Central memory CD4-positive, alpha-beta T cell (primary cell): ENCODE measurements around the gene ADAMTS12.

Experiments
- DNase-seq: peaks from one replicate; pipeline ENCODE4 v3.0.0; 2022

ADAMTS12 gene

DNA sequence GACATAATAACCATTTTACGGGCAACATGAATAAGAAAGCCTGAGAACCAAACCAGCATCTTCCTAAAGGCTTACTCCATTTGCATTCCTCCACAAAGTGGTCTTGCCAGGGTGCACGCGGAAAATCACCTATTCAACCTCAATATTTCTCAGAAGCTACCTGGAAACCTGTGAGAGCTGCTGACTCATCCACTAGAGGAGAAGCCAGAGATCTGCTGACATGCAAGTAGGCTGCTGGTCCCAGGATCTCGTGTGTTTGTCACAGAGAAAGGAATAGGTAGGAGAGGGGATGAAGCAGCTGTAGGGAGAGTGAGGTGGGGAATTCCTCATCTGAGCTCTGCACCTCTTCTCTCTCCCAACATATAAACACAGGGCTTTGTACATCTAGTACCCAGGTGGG lies 138.1 kb downstream of the ADAMTS12 start:
- no peak for DNase-seq

DNA sequence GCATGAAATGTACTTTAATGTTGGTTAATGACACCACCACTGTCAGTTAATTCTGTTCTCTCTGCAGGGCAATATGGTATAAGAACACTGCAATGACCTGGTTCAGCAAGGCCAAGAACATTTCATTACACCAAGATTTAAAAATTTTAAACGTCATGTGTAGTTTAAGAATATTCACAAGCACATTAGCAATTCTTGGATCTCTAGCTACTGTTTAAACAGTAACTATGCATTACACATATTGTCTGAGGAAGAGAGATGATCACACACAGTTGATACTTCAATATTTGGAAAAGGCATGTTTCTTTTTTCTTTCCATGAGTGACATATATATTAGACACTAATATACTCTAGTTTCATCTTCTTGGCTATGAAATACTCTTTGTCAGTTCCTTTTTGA lies 143.0 kb downstream of the ADAMTS12 start:
- no peak for DNase-seq

DNA sequence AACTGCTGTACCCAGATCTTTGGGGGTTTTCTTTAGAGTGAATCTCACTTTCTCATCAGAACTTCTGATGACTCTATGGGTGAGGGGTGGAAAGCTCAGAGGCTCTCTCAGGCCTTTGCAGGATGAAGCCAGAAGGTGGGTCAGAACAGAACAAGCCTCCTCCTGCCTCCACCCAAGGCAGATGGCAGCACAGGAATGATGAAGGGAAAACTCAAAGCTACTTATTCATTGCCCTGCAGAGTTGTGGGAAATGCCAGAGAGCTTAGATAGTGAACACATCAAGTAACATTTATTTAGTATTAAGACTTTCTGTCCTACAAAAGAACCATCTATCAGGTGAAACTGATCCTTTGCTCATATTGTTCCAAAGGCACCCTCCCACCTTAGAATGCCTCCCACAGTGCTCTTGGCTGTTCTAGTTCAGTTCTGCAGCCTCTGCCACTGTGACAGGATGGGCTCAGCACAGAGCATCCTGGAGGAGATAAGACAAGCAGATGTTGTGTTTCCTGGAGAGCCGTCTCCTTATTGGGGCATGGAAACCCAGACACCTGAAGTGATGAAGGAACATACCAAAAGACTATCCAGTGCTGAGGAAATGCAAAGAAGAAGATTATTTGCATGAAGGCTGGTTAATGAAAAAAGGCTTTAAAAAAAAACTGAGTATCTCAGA lies 146.6 kb downstream of the ADAMTS12 start:
- DNase-seq: no peak

DNA sequence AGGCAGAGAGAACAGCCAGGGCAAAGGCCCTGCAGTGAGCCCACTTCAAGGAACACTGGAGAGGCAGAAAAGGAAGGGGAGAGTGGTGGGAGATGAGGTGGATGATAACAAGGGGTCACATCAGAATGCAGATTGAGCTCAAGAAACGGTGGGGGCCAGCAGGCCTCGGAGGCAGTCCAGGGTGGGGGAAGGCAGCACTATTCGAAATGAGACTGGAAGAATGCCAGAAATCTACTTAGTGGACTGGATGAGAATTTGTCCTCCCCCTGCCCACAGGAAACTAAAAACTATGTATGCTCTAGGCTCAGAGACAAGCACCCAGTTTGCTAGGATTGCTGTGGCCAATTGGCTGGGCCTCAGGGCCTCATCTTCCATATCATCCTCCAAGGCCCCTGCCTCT lies 148.7 kb downstream of the ADAMTS12 start:
- no peak for DNase-seq

DNA sequence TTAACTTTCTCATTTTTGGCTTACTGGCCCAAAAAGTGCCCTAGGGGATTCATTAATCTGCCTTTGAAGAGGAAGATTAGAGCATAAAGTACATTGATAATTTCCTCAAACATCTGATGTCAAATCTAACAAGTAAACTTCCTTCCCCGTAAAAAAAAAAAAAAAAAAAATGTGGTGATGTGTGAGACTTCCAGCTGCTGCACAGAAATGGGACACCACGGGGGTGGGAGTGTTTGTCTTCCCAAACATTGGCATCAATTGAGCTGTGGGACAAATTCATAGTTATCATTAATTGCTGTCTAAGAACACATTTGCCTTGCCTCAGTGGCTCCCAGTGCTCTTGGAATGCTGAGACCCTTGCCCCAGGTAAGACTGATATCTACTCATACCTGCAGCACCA lies 149.6 kb downstream of the ADAMTS12 start:
- no peak for DNase-seq

DNA sequence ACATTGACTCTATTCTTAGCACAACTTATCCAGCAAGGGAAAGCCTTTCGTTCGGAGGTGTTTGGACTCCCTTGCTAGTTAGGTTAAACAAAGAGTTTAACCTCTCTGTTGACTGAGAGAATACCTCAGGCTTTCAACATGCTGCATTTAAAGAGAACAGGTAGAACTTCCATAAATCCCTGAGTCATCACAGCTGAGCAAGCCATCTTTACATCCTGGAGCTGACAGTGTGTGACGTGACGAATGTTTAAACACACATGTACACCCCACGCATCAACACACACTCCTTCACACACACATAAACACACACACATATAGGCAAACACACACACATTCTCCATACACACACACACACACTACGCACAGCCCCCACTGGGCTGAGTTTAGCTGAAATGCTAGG lies 152.8 kb downstream of the ADAMTS12 start:
- no peak for DNase-seq

DNA sequence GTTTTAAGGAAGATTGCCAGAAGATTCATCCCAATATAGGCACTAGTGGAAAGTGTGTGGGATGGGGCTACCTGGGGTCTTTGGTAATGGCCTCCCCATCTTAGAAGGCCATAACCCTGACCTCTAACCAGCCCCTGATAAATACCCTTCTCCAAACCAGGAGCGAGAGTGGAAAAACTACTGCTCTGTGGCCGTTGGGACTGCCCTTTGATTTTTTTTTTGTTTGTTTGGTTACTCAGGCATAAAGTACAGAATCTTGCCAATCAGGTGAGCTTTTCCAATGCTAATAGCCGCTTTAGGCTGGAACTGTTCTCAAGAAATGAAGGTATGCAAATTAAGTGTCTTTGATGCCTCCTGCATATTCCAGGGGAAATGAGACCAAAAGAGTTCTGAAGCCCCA lies 153.7 kb downstream of the ADAMTS12 start:
- no peak for DNase-seq

DNA sequence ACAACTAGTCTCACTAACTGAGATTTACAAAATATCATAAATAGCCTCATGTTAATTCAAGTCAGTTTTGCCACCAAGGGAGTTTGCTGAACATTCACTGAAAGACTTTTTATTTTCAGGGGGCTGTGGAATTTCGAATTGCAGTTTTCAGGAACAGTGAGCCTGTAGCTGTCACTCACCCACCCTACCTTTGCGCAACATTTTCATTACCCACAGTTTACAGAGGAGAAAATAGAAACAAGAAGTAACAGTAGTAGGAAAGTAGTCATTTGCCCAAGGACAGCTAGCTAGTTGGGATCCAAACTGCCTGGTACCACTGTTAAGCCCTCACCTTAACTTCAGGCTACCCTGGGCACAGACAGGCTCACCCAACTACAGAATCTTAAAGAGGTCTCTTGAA lies 154.1 kb downstream of the ADAMTS12 start:
- no peak for DNase-seq

DNA sequence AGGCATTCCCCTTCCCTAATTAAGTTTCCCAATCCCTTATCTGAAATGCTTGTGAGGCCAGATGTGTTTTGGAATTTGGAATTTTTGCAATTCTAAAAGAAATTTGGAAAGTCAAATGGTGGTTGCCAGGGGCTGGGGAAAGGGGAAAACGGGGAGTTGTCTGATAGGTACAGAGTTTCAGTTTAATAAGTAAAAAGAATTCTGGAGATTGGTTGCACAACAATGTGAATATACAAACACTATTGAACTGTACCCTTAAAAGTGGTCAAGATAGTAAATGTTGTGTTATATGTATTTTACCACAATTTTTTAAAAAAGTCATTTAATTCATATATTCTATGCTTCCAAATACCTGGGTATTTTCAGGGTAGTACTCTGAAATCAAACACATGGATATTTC lies 154.5 kb downstream of the ADAMTS12 start:
- DNase-seq: no peak

DNA sequence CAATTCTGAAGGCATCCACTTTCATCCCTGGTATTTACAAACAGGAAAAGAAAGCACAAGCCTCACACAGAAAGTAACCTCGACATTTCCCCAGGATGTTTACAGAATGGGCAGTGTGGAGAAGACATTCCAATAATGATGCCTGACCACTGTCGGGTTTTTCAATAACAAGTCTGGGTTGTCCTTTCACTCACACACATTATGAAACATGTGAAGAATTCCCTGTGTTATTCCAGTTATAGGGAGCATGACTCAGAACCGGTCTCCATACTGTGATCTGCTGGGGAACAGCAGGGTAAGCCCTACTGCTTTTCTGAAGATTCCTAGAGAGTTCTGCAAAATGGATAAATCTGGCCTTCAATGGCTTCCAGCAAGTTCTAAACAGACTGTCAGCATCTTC lies 155.3 kb downstream of the ADAMTS12 start:
- no peak for DNase-seq

DNA sequence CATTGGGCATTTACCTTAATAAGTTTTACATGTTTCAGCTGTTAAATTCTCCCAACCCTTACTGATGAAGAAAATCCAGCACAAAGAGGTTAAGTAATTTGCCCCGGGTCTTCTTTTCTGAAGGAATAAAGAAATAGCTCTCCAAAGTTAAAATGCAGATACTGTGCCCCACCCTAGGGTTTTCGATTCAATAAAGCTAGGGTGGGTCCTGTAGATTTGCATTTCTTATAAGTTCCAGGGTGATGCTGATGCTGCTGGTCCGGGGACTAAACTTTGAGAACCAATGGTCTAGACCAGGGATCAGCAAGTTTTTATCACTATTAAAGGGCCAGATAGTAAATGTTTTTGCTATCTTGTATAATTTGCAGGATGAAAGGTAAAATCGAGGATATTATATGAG lies 156.7 kb downstream of the ADAMTS12 start:
- no peak for DNase-seq

DNA sequence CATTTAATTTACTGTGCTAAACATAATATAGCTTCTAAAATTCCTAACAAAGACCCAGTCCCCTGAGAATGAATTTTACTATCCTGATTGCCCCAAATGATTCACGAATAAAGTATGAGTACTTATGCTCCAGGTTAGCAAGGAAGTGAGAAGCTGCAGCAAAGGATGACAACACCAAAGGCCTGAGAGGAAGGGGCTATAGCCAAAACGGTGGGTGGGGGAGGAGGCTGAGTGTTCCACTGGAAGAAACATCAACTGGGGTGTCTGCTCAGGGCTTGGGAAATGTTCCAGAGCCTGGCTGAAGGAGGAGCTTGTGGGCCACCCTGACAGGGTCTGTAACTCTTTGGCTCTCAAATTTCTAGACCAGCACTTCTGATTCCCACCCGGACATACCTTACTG lies 157.3 kb downstream of the ADAMTS12 start:
- no peak for DNase-seq

DNA sequence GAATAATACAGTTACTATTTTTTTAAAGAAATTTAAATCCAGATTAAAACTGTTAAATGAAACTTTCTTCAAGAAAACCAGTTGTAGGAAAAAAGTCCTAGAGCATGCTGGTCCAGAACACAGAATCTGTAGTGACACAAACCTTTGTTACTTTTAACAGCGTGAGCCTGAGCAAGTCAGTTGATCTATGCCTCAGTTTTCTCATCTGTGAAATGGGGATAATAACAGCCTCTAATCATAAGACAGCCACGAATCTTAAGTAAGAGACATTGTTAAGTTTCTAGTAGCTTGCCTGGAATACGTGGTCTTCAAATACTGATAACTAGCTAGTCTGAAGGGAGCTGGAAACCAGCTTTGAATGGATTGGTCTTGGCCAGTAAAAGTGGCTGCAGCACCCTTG lies 158.6 kb downstream of the ADAMTS12 start:
- no peak for DNase-seq

DNA sequence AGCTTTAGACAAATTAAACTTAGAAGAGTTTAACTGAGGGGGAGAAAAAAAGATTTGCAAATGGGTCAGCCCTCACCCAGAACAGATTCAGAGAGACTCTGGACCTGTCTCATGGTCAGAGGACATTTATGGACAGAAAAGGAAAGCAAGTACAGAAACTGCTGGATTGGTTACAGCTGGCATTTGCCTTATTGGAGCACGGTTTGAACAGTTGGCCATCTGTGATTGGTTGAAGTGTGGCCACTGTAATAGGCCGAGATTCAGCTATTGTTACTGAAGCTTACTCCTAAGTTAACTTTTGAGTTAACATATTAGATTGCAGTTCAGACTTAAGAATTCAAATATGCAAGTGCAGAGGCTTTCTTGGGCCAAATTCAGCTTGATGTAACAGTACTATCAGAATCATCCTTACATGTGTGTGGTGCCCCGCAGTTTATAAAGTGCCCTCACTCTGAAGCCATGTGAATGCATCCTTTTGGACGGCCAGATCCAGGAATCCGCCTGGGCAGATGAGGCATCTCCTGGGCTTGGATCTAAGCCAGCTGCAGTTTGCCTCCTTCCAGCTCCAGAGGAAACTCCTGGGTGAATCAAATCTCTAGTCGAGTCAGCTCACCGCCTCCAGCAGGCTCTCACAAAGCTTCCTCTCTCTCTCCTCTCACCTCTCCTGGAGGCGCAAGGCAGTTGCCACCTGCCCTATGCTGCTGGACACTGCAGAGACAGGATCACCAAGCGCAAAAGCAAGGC lies 165.2 kb downstream of the ADAMTS12 start:
- DNase-seq: no peak

DNA sequence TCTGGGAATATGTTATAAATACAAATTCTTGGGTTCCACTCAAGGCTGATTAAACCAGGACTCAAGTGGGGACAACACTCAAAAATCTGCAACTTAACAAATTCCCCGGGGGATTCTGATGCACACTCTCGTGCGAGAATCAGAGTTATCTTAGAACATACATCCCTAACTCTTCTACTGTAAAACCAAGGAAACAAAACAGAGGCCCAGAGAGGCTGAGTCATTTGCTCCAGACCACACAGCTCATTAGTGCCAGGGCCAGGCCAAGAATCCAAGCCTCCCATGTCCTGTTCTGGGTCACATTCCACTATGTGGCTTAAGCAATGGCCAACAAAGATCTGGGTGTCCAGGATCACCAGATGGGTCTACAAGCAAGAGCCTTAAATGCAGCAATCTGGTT lies 166.0 kb downstream of the ADAMTS12 start:
- DNase-seq: no peak

DNA sequence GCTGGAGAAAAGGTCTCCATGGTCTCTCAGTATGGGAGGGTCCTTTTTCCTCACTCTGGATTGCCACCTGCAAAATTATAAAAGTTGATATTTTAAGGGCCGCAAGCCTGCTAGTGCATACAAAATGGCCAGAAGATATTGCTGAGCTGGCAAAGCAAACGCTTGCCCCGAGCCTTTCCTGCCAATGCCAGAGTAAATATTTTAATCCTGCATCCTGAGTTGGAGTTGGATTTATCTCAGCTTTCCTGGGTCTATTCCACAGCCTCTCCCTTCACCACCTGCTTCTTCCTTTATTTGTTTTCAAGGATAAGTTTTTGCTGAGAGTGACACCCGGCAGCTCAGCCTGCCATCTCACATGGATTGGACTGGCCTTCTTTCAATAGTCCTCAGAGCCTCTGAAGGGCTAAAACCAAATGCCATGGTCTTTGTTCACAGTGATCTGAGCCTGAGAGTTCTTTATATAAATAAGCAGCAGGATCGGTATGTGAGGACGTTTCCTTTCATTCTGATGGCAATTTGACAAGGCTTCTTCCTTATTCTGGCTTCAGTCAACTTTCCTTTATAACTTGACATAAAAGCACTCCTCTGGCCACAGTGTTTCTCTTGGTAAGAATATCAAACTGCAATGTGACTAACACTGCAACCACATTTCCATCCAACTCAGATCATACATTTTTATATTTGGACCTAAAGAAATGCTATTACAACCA lies 170.1 kb downstream of the ADAMTS12 start:
- no peak for DNase-seq

DNA sequence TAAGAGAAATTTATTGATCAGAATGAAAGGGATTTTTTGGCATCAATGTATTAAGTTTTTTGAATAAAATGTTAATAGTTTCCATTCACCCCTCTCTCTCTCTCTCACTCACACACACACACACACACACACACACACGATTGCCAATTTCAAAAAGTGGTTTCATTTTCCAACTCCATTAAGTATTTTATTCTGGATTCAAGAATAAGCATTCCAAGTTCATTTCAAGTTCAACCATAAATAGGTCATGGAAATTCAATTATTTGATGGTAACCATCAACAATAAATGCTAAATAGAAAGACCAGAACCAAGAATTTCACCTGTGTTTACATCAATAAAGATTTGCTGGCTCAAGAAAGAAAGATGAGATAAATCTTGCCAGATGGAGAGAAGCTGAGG lies 171.6 kb downstream of the ADAMTS12 start:
- DNase-seq: no peak

DNA sequence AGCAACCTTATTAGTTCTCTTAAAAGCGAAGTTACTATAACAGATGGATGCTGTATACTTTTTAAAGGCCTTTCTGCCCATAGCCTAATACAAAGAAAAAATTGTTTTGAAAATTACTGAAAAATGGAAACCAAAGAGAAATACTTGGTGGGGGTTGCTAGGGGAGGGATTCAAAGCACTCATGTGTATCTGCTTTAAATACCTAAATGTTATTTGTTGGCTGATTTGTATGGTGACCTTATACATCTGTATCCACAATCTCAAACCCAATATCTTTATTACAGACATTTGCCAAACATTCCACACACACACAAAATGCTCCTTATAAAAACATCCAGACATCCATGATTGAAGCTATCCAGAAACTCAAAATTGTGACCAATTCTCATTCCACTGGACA lies 172.0 kb downstream of the ADAMTS12 start:
- DNase-seq: no peak

DNA sequence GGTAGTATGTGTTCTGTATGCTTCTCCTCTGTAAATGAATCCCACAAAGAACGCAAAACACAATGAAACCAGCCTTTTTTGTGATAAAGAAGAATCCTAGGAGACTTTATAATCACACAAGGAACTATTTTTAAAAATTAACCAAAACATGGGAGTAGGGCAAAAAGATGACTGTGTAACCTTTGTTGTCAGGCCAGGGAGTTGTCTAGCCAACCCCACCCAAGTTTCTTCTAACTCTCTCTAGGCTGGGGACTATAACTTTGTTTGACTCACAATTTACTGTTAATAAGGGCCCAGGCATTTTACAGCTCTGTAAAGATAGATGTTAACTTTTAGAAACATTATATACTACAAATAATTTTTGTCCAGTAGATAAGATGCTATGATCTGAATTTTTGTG lies 176.1 kb downstream of the ADAMTS12 start:
- no peak for DNase-seq

DNA sequence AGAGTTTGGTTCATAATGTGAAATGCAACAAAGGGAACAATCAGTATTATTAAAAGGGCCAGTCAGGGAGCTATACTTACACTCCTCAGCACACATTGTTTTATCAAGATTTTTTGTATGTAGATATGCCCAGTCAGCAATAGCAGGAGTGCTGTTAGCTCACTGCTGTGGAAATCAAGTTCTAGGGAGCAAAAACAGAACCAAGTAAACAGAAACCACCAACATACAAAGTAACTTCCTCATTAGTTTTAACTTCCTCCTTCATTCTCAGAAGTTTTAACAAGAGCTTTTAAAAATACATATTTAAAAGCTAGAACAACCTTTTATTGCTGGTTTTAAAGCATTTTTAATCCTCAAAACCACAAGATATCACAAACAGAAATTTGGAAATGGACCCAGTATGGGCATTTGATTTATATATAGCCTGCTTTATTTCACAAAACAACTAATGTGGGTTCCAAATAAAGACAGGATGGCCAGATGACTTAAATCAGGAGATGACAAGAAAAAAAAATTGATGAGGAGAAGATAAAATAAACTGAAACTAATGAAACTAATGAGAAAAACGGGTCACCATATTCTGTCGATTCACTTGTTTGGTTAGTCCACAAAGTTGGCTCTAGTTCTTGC lies 178.5 kb downstream of the ADAMTS12 start:
- no peak for DNase-seq

DNA sequence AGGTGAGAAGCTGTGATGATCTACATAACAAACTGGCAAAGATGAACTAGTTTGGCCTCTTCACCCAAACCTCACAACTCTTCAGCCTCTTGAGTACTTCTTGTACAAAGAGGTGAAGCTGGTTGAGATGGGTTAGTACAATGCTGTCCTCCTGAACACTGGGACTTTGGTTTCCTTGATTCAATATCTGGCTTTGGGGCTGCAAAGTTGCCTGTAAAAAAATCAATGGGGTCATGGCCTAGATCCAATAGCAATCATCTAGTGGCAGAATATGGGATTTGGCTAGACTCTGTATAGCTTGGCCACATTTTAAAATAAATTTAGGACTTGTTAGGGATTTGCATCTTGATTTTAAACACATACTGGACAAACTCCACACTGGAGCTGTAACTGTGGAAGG lies 179.1 kb downstream of the ADAMTS12 start:
- DNase-seq: no peak

DNA sequence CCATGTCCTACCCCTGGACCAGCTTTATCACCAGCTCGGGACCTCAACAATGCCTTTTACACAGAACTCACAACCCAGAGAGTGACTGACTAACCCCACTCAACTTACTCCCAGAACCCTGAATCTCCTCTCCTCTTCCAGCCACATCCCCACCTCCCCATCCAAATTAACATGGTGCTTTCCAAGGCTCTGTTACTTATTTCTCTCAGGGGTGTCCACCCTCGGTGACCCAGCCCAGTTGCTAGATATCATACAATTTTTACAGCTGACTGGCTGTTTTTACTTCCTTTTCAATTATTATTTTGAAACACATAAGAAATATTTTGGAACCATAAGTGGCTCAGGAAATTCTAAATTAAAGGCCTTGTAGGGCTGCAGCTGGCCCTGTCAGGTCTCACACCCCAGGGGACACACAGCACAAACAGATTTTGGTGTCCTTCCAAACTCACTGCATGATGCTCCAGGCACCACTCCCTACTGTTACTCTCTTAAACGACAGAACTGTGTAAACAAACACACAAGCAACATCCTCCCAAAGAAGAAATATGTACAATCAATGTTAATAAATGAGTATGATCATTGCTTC lies 180.6 kb downstream of the ADAMTS12 start:
- DNase-seq: no peak

DNA sequence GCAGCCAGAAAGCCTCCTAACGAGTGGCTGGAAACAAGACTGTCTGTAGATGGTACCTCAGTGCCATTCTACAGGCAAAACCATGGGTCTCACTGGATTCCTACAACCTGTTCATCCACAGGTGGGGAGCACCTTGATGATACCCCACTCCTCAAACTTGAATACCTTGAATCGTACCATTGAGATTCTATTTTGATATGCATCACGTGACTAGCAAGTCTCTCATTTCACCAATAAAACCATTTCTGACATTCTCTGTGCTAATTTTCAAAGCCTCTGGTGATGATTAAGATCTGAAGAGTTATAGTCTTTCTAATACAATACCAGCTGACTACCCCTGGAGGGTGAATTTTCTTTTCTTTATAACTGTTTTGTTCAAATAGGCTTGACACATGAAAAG lies 188.9 kb downstream of the ADAMTS12 start:
- DNase-seq: no peak
